GM10266 (cell line): ENCODE data around the gene NDRG4.

Experiments used
- DNase-seq: peaks from one replicate; pipeline ENCODE4 v3.0.0; 2012; ENCODE audit errors: extremely low spot score
- TF ChIP-seq, protein P1 (sequence below): IDR thresholded peaks from 2 replicates; pipeline ENCODE4 v1.5.1; 2012; ENCODE audit warnings: mild to moderate bottlenecking, low read depth; ENCODE audit not compliant: control insufficient read depth, insufficient read depth; ENCODE audit errors: missing control alignments

NDRG4 gene

DNA sequence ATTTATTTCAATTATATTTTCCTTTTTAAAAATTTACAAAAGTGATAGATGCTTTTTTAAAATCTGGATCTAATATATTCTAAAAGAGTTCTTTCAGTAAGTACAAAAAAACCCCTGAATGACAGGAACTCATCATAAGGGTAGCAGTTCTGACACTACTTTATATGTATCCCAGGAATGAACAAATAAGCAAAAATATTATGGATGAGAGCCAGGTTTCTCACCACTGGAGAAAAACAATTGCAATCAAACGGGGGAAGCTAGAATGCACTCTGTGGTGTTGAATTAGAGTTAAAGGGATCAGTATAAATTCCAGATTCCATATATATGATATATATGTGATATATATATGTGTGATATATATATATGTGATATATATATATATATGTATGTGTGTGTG lies 23.2 kb upstream of the NDRG4 start:
- TF ChIP-seq, protein P1, sequence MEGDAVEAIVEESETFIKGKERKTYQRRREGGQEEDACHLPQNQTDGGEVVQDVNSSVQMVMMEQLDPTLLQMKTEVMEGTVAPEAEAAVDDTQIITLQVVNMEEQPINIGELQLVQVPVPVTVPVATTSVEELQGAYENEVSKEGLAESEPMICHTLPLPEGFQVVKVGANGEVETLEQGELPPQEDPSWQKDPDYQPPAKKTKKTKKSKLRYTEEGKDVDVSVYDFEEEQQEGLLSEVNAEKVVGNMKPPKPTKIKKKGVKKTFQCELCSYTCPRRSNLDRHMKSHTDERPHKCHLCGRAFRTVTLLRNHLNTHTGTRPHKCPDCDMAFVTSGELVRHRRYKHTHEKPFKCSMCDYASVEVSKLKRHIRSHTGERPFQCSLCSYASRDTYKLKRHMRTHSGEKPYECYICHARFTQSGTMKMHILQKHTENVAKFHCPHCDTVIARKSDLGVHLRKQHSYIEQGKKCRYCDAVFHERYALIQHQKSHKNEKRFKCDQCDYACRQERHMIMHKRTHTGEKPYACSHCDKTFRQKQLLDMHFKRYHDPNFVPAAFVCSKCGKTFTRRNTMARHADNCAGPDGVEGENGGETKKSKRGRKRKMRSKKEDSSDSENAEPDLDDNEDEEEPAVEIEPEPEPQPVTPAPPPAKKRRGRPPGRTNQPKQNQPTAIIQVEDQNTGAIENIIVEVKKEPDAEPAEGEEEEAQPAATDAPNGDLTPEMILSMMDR: no peak
- DNase-seq: no peak

DNA sequence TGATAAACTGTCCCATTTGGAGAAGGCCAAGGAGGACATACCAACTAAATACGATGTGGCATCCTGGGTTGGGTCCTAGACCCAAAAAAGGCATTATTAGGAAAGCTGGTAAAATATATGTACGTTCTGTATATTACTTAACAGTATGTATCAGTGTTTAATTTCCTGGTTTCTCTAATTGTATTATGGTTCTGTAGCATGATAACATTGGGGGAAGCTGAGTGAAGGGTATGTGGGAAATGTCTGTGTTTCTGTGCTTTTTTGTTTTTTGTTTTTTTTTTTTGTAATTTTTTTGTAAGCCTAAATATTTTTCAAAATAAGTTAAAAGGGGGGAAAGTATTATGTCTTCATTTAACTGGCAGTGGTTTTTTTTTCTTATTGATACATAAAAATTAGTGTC lies 21.5 kb upstream of the NDRG4 start:
- TF ChIP-seq, protein P1: no peak

DNA sequence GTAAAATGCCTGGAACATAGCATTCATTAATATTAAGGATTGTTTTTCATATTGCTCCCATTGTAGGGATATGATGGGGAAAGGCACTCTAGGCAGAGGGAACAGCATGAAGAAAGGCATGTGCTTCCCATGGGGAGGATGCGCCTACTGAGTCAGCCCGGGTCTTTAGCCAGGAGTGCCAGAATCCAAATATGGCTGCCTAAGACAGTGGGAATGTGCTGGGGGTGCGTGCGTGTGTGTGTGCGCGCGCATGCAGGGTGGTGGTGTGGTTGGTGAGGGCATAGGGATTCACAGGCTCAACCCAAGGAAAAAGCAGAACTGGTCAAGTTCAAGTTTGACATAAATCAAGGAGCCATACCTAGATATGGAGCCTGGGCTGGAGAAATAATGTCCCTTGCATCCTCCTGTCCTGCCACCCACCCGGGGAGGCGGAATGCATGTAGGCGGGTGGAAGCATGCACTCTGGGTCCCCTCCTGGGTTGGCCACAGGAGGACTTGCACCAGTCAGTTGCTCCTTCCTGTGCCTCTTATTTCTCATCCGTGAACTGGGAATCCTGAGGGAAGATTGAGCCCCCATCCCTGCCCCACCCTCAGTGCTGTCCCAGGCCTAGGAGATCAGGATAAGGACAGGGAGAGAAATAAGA lies 18.6 kb upstream of the NDRG4 start:
- TF ChIP-seq, protein P1: no peak
- DNase-seq: no peak

More for the DNA sequence above, 21.5 kb upstream of the NDRG4 start:
- DNase-seq: no peak

DNA sequence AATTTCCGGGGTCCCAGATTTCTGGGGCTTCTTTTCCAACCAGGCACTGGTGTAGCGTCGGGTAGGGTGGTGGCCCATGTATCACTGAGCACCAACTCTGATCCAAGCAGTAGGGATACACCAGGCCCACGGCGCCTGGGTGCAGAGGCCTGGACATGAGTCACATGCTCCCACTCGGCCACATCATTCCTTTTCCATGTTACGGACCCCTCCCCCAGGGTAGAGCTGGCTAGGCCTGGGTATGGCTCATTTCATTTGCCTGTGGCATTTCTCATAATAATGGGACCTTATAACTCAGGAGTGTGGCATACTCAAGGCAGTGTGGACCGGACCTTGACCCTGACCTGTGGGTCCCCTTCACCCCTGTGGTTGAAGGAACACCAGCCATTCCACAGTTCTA lies 18.0 kb upstream of the NDRG4 start:
- no peak for DNase-seq
- TF ChIP-seq, protein P1: no peak

DNA sequence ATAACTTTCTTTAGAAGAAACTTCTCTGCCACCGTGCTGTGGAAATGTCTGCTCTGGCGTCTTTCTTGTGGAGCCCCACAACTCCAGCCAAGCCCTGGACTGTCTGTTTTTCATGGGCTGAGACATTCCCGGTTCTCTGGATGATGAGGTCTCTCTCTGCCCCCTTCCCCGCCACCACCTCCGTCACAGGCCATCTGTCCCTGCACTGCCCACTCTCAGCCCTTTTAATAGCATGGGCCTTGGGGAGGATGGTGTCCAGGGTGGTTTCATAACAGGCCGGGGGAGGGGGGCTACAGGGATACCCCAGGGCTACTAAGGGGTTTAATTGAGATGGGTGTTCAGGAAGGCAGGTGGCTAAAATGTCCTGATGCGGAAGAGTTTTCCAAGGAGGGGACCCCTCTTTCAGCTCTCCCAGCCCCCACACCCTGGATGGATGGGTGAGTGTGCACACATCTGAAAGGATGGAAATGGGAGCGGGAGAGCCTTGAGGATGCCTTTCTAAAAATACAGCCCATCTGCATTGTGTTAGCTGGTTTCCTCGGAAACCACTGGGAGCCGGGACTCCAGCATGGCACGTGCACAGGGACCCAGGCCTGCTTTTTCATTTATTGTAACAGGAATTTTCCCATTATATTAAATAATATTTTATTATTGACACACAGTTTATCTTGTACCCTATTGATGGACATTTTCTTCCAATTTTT lies 14.6 kb upstream of the NDRG4 start:
- DNase-seq: no peak
- TF ChIP-seq, protein P1: no peak

DNA sequence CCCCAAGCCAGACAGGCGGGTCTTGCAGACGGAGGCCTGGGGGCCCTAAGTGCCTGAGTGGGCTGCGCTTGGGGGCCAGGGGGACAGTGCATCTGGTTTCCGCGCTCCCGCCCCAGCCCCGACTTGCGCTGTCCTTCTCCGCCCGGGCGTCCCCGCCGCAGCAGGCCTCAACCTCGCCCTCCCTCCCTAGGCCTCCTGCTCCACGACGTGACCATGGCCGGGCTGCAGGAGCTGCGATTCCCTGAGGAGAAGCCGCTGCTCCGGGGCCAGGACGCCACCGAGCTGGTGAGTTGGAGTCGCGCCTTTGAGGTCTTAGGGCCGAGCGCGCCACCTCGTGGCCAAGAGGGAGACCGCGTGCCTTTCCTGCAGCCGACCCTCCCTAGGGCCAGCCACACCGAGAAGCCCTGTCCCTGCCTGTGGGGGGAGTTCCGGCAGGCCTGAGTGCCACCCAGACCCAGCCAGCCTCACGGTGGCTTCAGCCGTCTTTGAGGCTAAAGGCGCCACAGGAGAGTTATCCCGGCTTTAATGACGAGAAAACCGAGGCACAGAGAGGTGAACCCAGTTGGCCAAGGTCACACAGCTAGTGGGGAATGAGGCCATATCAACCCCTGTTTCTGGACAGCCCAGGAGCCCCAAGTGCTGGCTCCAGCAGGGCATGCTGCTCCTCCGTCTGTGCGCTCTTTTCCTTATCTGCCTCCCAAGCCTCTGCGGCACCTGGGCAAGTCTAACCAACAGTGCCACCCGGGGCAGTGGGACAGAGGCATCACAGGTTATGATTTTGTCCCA lies 12.2 kb upstream of the NDRG4 start:
- TF ChIP-seq, protein P1: peak; percentile 89
- DNase-seq: peak; percentile 84
